ENCODE measurements around the gene SIGLEC5.

Gene SIGLEC5

DNA sequence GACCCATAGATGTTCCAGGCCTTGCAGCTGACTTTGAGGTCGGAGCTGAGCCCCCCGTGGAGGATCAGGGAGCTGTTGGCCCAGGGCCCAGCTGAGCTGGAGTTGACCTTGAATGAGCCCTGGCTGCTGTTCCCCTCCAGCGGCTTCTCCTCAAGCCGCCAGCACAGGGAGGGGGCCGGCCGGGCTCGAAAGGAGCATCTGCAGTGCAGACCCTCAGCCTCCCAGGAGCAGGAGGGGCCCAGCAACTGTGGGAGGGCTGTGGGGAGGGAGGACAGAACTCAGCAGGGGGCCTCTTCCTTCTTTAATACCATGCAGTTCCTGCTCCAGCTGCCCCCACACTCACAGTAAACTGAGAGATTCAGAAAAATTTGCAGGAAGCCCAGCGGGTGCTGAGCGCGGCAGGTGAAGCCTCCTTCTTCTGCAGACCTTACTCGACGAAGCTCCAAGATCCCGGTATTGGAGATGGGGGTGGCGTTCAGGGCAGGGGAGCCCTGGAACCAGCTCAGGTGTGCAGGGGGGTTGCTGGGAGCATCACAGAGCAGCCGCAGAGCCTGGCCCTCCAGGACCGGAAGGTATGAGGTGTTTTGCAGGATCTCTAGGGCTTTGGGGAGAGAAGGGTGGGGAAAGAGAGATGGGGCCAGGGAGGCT is 2.6 kb downstream of the SIGLEC5 start:
- DNase-seq (ENCODE audit: low read depth, low spot score), result no peak

- no peak for DNase-seq (ENCODE audit: low read depth, low spot score)
Measured at GRCh38 chr19:51626675-51627074, 3.5 kb downstream of the SIGLEC5 start.

GRCh38 chr19:51621178-51621577 is 9.0 kb downstream of the SIGLEC5 start:
- no peak for DNase-seq (ENCODE audit: low read depth, low spot score)

DNA sequence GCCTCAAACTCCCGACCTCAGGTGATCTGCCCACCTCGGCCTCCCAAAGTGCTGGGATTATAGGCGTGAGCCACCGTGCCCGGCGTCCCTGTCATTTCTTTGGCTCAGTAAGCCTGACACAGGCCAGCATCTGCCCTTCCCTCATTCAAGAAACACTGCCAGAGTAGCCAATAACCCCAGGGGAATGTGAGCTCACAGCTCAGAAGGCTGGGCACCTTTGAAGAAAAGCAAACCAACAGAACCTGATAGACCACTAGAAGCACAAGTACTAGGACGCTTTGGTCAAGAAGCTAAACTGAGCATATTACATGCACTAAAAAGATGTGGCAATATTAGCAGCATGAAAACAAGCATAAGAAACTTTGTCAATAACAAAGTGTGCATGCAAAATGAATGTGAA is 14.2 kb downstream of the SIGLEC5 start:
- DNase-seq (ENCODE audit: low read depth, low spot score), result no peak

DNA sequence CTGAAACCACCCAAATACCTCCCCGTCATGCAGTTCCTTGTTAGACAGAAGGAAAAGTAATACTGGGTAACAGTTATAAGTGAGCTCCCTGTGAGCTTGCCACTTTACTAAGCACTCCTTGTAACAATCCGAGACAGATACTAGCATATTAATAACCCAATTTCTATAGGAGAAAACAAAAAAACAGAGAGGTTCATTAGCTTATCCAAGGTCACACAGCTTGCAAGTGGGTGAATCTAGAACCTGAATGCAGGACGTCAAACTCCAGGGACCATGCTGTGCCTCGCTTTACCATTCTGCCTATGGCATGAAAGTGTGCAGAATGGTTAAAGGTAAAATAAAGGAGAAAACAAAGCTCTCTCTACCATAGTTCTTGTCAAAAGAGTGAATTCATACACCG is 15.4 kb downstream of the SIGLEC5 start:
- no peak for DNase-seq (ENCODE audit: low read depth, low spot score)

DNA sequence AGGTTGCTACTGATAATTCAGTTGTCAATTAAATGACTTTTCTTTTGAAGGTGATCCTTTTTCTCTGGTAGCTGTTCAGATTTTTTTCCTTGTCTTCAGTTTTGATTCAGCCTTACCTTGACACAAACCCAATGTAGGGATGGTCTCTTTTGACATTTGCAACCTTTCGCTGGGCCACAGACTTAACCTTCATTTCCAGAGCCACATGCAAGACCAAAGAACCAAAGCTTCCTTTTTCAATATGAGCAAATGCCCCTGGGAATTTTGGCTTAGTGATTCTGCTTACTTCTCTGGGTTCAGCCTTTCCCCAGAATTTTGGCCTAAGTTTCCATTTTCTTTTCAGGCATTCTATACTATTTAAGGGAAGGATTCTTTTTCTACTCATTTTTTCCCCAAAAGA is 19.6 kb downstream of the SIGLEC5 start:
- DNase-seq (ENCODE audit: low read depth, low spot score), result no peak

- peak; percentile 21 for DNase-seq (ENCODE audit: low read depth, low spot score)
Measured at GRCh38 chr19:51607920-51608562, 22.2 kb downstream of the SIGLEC5 start.

GRCh38 chr19:51607077-51607476 is 23.1 kb downstream of the SIGLEC5 start:
- no peak for DNase-seq (ENCODE audit: low read depth, low spot score)

GRCh38 chr19:51602189-51602854 is 27.9 kb downstream of the SIGLEC5 start:
- no peak for DNase-seq (ENCODE audit: low read depth, low spot score)

- no peak for DNase-seq (ENCODE audit: low read depth, low spot score)
Measured at GRCh38 chr19:51600940-51601580, 29.1 kb downstream of the SIGLEC5 start.

GRCh38 chr19:51599084-51599483 is 31.1 kb downstream of the SIGLEC5 start:
- no peak for DNase-seq (ENCODE audit: low read depth, low spot score)

GRCh38 chr19:51598159-51598915 is 31.9 kb downstream of the SIGLEC5 start:
- DNase-seq (ENCODE audit: low read depth, low spot score), result no peak

DNA sequence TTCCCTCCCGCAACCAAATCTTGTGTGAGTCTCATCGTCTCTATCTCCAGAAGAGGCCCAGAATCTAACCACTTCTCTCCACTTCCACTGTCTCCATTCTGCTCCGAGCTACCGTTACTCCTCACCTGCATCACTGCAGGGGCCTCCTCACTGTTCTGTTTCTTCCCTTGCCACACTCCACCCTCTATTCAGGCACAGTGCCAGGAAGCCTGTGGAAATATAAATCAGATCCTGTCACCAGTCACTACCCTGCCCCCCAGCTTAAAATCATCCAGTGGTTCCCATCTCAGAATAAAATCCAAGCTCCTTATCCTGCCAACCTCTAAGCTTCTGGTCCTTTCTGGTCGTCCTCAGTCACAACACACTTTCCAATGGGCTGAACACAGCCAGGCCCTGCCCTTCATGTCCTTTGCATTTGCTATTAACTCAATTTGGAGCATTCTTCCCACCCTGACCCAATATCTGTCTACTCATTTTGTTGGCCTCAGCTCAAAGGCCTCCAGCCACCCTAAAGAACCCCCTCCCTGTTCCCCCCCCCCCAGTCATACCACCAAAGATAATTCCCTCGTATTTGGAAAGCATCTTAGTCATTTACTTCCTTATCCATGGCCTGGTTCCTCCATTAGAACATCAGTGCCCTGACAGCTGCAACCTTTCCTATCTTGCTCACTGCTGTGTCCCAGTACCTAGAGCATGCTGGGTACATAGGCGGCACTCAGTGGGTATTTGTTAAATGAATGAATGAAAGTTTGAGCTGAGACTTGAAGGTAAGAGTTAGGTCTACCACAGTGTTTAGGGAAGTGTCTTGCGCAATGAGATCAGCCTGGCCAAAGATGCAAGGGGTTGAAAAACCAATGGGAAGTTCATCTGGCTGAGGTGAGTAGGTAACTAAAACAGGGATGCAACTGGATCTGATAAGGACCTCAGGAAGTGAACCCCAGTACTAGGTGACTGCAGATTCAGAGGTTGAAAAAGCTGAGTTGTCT is 34.7 kb downstream of the SIGLEC5 start:
- no peak for DNase-seq (ENCODE audit: low read depth, low spot score)

DNA sequence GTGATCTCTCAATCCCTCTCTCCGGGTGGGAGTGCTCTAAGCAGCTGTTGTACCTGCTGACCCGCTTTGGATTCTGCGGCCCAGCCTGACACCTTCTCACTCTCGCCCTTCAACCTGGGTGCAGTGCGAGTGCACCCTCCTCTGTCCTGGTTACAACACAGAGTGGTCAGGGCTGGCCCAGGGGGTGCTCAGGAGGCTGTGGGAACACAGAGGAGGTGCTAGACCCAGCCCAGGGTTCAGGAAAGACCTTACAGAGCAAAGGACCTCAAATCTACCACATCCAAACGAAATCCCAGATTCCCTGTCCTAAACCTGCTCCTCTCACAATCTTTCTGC is 35.5 kb downstream of the SIGLEC5 start:
- DNase-seq (ENCODE audit: low read depth, low spot score), result no peak

- DNase-seq (ENCODE audit: low read depth, low spot score), result peak; percentile 92
Measured at GRCh38 chr19:51593969-51594773, 36.0 kb downstream of the SIGLEC5 start.

DNA sequence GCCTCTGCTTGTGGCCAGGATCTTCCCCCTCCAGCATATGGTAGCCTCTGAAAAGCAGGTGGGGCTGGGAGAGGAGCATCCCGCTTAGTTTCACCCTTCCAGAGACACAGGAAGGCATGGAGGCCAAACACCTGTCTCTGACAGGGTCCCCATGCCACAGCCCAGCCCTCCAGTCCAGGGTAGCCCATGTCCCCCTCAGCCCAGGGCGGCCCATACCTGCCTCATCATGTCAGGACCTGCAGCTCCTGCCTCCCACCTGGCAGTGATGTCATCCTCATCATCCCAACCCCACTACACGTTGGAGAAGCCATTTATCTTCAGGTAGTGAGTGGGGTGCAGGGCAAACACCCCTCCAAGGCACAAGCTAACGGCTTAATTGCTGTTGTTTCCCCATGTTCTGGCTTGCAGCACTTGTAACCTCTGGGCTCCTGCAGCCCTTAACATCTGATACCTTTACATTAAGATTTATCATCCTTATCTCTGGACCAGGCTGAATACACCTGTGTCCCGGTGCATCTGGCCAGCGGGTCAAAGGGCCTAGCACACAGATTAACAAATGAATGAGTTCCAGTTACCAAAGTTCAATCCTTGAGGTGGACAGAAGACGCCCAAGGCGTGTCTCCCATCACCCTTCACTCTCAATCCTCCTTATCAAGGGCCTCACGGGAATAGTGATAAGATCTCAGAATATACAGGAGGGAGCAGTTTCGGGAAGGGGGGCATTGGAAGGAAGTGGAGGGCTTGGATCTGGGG is 36.9 kb downstream of the SIGLEC5 start:
- DNase-seq (ENCODE audit: low read depth, low spot score), result no peak

- no peak for DNase-seq (ENCODE audit: low read depth, low spot score)
Measured at GRCh38 chr19:51592521-51592920, 37.7 kb downstream of the SIGLEC5 start.

- DNase-seq (ENCODE audit: low read depth, low spot score), result no peak
Measured at GRCh38 chr19:51590441-51590840, 39.8 kb downstream of the SIGLEC5 start.

DNA sequence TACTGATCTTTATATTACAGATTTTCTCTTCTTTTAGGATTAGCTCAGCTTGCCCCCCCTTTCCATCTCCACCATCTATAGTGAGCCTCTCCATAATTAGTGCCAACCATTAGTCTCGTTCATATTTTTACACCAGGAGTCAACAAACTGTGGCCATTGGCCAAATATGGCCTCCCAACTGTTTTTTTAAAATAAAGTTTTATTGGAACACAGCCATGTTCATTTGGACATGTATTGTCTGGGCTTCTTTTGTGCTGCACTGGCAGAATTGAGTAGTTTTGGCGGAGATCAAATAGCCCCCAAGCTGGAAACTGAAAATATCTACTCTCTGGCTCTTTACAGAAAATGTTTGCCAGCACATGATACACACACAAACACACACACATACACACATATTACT is 40.7 kb downstream of the SIGLEC5 start:
- DNase-seq (ENCODE audit: low read depth, low spot score), result no peak

All from smooth muscle cell of the brain vasculature (primary cell).